ENCODE data around the gene ISCA2.

ISCA2 gene

GRCh38 chr14:74472601-74473000 lies 21.0 kb upstream of the ISCA2 start:
- Histone ChIP-seq H3K9ac (ENCODE audit: insufficient read length, low read depth) (no peak overlapping the region), H3K9me3 (ENCODE audit: insufficient read depth, low read length) (no peaks in the 10 kb centered on the region), H3K4me3 (ENCODE audit: insufficient read length, low read depth) (no peak overlapping the region), H3K36me3 (ENCODE audit: insufficient read depth, insufficient read length, low read length) (no peaks in the 10 kb centered on the region), H3K27me3 (ENCODE audit: insufficient read depth, insufficient read length) (no peaks in the 10 kb centered on the region), H3K4me1 (ENCODE audit: insufficient read depth, insufficient read length) (peaks cover 2% of the 10 kb centered on the region)
- no peak for DNase-seq (ENCODE audit: low read depth, low spot score)
- TF ChIP-seq ZNF274 (IDR thresholded peaks at IDR 0.05; ENCODE audit: low read depth, low read length) (no peak), SUZ12 (IDR thresholded peaks at IDR 0.05; ENCODE audit: extremely low read depth, insufficient read depth, insufficient read length) (no peak)

- no peak for DNase-seq (ENCODE audit: low read depth, low spot score)
- no peak for TF ChIP-seq ZNF274 (IDR thresholded peaks at IDR 0.05; ENCODE audit: low read depth, low read length)
- TF ChIP-seq SUZ12 (IDR thresholded peaks at IDR 0.05; ENCODE audit: extremely low read depth, insufficient read depth, insufficient read length): no peak
- TF ChIP-seq YY1 (IDR thresholded peaks at IDR 0.05; ENCODE audit: insufficient read depth, insufficient read length): no peak
- H3K36me3 ChIP-seq (ENCODE audit: insufficient read depth, insufficient read length, low read length): no peaks in the 10 kb centered on the region
- no peaks in the 10 kb centered on the region for H3K27me3 ChIP-seq (ENCODE audit: insufficient read depth, insufficient read length)
- H3K4me1 ChIP-seq (ENCODE audit: insufficient read depth, insufficient read length): peaks cover 2% of the 10 kb centered on the region
- H3K4me3 ChIP-seq (ENCODE audit: insufficient read length, low read depth): no peak overlapping the region
- H3K9me3 ChIP-seq (ENCODE audit: insufficient read depth, low read length): no peaks in the 10 kb centered on the region
- H3K9ac ChIP-seq (ENCODE audit: insufficient read length, low read depth): no peak overlapping the region
These were observed 19.2 kb upstream of the ISCA2 start for GRCh38 chr14:74474376-74474775.

DNA sequence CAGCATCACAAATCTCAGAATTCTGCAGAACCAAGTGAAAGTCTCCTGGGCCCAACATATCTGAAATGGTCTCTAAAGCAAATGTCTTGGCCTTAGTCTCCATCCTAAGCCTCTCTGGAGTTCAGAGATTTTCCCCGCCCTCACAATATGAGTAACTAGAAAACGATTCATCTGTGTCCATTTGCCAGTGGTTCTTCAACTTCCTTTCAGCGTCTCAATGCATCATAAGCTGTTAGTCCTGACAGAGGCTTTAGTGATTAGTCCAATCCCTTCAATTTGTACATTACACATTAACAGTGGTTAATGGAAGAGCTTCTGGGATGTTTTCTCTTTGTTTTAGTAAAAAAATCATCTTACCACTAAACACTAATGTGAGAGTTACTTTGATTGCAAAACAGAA lies 17.9 kb upstream of the ISCA2 start:
- Histone ChIP-seq H3K9me3 (ENCODE audit: insufficient read depth, low read length) (no peaks in the 10 kb centered on the region), H3K27me3 (ENCODE audit: insufficient read depth, insufficient read length) (no peaks in the 10 kb centered on the region), H3K36me3 (ENCODE audit: insufficient read depth, insufficient read length, low read length) (peaks cover 6% of the 10 kb centered on the region), H3K4me1 (ENCODE audit: insufficient read depth, insufficient read length) (peaks cover 2% of the 10 kb centered on the region), H3K4me3 (ENCODE audit: insufficient read length, low read depth) (no peak overlapping the region), H3K9ac (ENCODE audit: insufficient read length, low read depth) (no peak overlapping the region)
- DNase-seq (ENCODE audit: low read depth, low spot score): no peak
- TF ChIP-seq SUZ12 (IDR thresholded peaks at IDR 0.05; ENCODE audit: extremely low read depth, insufficient read depth, insufficient read length) (no peak), ZNF274 (IDR thresholded peaks at IDR 0.05; ENCODE audit: low read depth, low read length) (no peak), YY1 (IDR thresholded peaks at IDR 0.05; ENCODE audit: insufficient read depth, insufficient read length) (no peak)

- Histone ChIP-seq H3K9me3 (ENCODE audit: insufficient read depth, low read length) (no peaks in the 10 kb centered on the region), H3K4me1 (ENCODE audit: insufficient read depth, insufficient read length) (peaks cover 2% of the 10 kb centered on the region), H3K9ac (ENCODE audit: insufficient read length, low read depth) (no peak overlapping the region), H3K4me3 (ENCODE audit: insufficient read length, low read depth) (no peak overlapping the region), H3K36me3 (ENCODE audit: insufficient read depth, insufficient read length, low read length) (peaks cover 8% of the 10 kb centered on the region), H3K27me3 (ENCODE audit: insufficient read depth, insufficient read length) (no peaks in the 10 kb centered on the region)
- no peak for DNase-seq (ENCODE audit: low read depth, low spot score)
- TF ChIP-seq ZNF274 (IDR thresholded peaks at IDR 0.05; ENCODE audit: low read depth, low read length) (no peak), YY1 (IDR thresholded peaks at IDR 0.05; ENCODE audit: insufficient read depth, insufficient read length) (no peak), SUZ12 (IDR thresholded peaks at IDR 0.05; ENCODE audit: extremely low read depth, insufficient read depth, insufficient read length) (no peak)
These were observed 17.5 kb upstream of the ISCA2 start for GRCh38 chr14:74476107-74476506.

GRCh38 chr14:74476607-74477006 lies 17.0 kb upstream of the ISCA2 start:
- Histone ChIP-seq H3K4me3 (ENCODE audit: insufficient read length, low read depth) (no peak overlapping the region), H3K4me1 (ENCODE audit: insufficient read depth, insufficient read length) (peaks cover 2% of the 10 kb centered on the region), H3K9me3 (ENCODE audit: insufficient read depth, low read length) (no peaks in the 10 kb centered on the region), H3K9ac (ENCODE audit: insufficient read length, low read depth) (no peak overlapping the region), H3K27me3 (ENCODE audit: insufficient read depth, insufficient read length) (no peaks in the 10 kb centered on the region), H3K36me3 (ENCODE audit: insufficient read depth, insufficient read length, low read length) (peaks cover 13% of the 10 kb centered on the region)
- TF ChIP-seq SUZ12 (IDR thresholded peaks at IDR 0.05; ENCODE audit: extremely low read depth, insufficient read depth, insufficient read length) (no peak), ZNF274 (IDR thresholded peaks at IDR 0.05; ENCODE audit: low read depth, low read length) (no peak), YY1 (IDR thresholded peaks at IDR 0.05; ENCODE audit: insufficient read depth, insufficient read length) (no peak)
- no peak for DNase-seq (ENCODE audit: low read depth, low spot score)

GRCh38 chr14:74478996-74479635 lies 14.4 kb upstream of the ISCA2 start:
- H3K9me3 ChIP-seq (ENCODE audit: insufficient read depth, low read length): no peaks in the 10 kb centered on the region
- H3K4me1 ChIP-seq (ENCODE audit: insufficient read depth, insufficient read length): peaks cover 2% of the 10 kb centered on the region
- DNase-seq (ENCODE audit: low read depth, low spot score): peak; percentile 30
- TF ChIP-seq SUZ12 (IDR thresholded peaks at IDR 0.05; ENCODE audit: extremely low read depth, insufficient read depth, insufficient read length): no peak
- TF ChIP-seq ZNF274 (IDR thresholded peaks at IDR 0.05; ENCODE audit: low read depth, low read length): no peak
- no peak for TF ChIP-seq YY1 (IDR thresholded peaks at IDR 0.05; ENCODE audit: insufficient read depth, insufficient read length)
- H3K27me3 ChIP-seq (ENCODE audit: insufficient read depth, insufficient read length): no peaks in the 10 kb centered on the region
- H3K4me3 ChIP-seq (ENCODE audit: insufficient read length, low read depth): no peak overlapping the region
- no peak overlapping the region for H3K9ac ChIP-seq (ENCODE audit: insufficient read length, low read depth)
- peaks cover 29% of the 10 kb centered on the region for H3K36me3 ChIP-seq (ENCODE audit: insufficient read depth, insufficient read length, low read length)

DNA sequence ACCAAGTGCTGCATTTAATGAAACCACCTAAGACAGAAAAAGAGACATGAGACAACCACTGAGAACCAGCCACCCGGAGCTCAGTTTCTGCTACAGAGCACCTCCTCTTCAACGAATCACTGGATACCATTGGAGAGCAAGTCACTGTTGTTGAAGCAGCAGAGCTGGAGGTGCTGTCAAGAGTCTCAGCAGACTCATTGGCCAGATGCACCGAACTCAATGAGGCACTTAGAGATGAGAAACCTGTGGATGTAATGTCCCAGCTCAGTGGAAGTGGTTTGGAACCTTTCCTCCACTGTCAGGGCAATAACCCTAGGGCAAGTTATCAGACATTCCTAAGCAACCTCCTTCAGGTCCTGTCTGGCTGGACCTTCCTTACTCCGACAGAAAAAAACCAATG lies 13.5 kb upstream of the ISCA2 start:
- Histone ChIP-seq H3K4me1 (ENCODE audit: insufficient read depth, insufficient read length) (peaks cover 2% of the 10 kb centered on the region), H3K27me3 (ENCODE audit: insufficient read depth, insufficient read length) (no peaks in the 10 kb centered on the region), H3K9me3 (ENCODE audit: insufficient read depth, low read length) (no peaks in the 10 kb centered on the region), H3K4me3 (ENCODE audit: insufficient read length, low read depth) (no peak overlapping the region), H3K9ac (ENCODE audit: insufficient read length, low read depth) (no peak overlapping the region), H3K36me3 (ENCODE audit: insufficient read depth, insufficient read length, low read length) (peaks cover 33% of the 10 kb centered on the region)
- DNase-seq (ENCODE audit: low read depth, low spot score): no peak
- TF ChIP-seq YY1 (IDR thresholded peaks at IDR 0.05; ENCODE audit: insufficient read depth, insufficient read length) (no peak), SUZ12 (IDR thresholded peaks at IDR 0.05; ENCODE audit: extremely low read depth, insufficient read depth, insufficient read length) (no peak), ZNF274 (IDR thresholded peaks at IDR 0.05; ENCODE audit: low read depth, low read length) (no peak)

Measured in NT2/D1 (cell line).